HG03378 (cell line): ENCODE measurements around the gene PMVK.

Experiments
- ATAC-seq: cut with Tn5 transposase; IDR thresholded peaks from one replicate; pipeline ENCODE4 v1.9.1; 2021; ENCODE audit warnings: mild to moderate bottlenecking, moderate library complexity; ENCODE audit not compliant: unreplicated experiment

PMVK gene

DNA sequence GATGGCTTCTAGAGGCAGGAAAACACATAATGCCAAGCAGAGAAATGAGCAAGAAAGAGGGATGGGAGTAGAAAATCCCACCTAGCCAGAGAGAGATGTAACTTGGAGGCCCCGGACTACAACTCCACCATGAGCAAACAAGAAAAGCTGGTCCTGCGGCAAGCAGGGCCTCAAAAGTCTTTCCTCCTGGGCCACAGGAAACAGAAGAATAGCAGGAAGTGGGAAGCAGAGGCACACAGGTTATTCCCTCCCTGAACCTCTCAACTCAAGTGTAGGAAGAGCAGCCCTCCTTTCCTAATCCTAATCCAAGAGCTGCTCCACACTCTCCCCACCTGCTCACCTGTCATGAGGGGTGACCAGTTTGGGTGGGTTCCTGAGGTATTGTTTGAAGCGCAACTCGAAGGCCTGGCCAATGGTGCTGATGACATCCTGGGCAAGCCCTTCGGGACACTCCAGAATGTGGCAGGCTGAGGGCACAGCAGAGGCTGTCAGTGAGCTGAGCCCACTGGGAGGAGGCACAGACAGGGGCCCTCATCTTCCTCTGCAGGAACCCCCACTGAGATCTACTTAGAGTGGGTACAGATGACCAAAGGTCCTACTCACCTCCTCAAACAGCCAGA lies 30.9 kb upstream of the PMVK start:
- ATAC-seq, result no peak

DNA sequence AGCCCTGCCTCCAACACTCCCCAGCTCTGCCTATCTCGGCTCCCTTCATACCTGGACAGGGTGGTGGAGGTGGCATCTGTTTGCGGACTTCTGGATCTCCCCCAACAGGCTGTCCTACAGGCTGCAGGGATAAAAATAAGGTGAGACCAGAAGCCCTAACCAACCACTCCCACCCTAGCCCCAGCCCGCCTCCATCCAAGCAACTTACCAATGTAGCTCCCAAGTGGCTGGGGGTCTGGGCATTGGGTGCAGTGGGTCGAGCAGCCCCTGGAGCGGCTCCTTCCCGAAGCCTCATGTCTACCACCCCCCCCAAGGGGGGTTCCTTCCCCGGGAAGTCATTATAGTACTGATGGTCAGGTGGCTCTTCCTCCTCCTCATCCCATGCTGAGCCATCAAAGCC lies 29.6 kb upstream of the PMVK start:
- no peak for ATAC-seq

DNA sequence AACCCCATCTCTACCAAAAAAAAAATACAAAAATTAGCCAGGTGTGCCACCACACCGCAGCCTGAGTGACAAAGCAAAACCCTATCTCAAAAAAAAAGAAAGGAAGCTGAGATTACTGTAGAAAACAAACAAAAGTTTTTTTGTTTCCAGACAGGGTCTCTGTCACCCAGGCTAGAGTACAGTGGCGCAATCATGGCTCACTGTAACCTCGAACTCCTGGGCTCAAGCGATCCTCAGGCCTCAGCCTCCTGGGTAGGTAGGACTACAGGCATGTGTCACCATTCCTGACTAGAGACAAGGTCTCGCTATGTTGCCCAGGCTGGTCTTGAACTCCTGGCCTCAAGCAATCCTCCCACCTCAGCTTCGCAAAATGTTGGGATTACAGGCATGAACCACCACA lies 27.8 kb upstream of the PMVK start:
- ATAC-seq, result no peak

DNA sequence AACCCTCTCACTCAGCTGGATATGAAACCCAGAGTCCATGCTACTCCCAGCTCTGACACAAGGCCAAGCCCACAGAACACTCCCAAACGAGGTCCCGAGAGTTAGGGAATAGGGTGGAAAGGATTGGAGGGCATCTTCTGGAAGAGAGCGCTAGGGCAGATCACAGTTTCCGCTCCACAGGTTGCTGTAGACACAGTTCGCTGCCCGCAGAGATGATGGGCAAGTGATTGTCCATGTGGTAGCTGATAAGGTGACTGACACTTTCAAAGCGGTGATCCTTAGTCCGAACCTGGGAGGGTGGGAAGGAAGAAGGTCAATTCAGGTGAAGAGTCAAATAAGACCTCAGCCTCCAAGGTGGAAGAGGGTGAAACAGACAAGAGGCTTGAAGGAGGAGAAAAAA lies 27.1 kb upstream of the PMVK start:
- no peak for ATAC-seq

DNA sequence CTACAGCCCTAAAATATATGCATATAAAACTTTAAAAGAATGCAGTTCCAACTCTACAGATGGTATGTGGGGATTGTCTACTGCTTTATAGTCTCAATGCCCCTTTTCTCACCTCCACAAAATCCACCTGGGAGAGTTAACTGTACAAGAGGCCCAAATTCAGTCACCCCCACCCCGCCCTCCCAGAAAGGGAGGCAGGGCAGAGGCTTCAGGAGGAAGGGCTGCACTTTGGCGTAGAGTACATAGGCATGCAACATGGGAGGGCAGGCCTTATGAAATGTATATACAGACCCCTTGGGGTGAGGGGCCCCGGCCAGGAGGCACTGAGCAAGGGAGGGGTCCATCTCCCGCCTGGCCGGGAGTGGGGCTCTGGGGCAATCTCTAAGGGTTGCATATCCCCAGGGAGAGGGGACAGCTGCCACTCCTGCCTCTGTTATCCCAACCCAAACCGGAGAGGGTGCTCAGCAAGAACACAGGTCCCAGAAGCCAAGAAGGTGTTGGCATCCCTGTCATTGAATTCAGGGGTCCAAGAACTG lies 26.3 kb upstream of the PMVK start:
- ATAC-seq, result no peak

DNA sequence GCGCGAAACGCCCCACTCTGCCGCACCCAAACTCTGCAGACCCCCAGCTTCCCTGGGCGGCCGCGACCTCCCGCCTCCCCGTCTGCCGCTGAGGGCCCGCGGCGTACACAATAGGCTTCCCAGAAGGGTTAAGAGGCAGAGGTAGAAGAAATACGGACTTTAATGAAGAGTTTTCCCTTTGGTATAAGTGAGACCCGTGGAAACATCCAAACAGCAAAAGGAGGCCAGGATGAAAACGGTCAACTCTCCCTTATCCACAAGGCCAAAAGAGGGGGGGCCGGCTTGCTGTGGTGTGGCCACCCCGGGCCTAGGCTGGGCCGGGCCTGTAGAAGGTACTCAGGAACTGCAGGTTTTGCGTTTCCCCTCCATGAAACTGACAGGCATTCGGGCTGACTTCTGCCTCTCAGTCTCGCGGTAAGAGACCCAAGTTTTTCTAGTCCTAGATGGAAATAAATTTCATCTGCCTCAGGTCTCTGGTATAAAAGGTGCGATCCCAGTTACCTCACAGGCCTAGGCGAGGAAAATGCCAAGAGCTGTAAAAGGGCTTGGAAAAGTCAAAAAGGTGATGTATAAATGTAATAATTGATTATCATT lies 25.7 kb upstream of the PMVK start:
- peak; percentile 15 for ATAC-seq

DNA sequence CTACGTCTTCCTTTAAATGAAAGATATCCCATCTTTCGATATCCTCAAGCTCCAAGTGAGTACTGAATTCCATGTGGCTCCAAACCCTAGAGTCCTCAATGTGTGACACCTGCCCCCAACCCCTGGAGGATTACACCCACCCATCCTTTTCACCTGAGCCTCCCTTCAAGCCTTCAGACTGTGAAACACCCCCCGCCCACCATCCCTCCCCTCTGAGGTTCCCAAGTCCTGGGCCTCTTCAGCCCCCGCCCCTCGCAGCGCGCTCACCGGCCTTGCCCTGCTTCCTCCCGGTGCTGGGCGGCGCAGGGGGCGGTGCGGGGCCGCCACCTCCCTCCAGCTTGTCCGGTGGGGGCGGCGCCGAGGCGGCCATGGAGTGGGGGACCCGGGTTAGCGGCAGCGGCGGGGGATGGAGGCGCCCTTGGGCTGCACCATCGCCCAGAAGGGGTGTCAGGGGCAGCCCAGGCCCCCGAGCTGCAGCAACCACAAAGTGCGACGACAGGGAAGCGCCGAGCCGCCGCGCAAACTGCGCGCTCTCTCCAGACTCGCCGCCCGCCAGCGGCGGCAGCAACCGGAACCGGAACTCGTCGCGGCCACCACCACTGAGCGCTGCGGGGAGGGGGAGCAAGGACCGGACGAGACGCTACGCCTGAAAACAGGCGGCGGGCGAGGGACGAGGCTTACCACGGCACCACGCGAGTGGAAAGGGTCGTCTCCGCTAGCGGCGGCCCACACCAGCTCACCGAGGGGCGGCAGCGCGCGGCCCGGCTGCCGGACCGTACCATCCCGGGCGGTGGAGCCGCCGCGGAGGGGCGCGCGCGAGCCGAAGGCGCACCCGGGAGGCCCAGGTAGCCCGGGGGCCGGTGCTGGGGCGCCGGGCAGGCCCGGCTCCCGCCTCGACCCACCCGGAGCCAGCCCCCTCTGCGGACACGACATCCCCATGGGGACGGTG lies 25.0 kb upstream of the PMVK start, which contains the start of gene PYGO2:
Gene PYGO2, minus strand, starts transcription at position 576 of the 949 bp plus-strand sequence. Its CDS starts 206 bp downstream, at position 370.
- ATAC-seq, result peak; percentile 54

DNA sequence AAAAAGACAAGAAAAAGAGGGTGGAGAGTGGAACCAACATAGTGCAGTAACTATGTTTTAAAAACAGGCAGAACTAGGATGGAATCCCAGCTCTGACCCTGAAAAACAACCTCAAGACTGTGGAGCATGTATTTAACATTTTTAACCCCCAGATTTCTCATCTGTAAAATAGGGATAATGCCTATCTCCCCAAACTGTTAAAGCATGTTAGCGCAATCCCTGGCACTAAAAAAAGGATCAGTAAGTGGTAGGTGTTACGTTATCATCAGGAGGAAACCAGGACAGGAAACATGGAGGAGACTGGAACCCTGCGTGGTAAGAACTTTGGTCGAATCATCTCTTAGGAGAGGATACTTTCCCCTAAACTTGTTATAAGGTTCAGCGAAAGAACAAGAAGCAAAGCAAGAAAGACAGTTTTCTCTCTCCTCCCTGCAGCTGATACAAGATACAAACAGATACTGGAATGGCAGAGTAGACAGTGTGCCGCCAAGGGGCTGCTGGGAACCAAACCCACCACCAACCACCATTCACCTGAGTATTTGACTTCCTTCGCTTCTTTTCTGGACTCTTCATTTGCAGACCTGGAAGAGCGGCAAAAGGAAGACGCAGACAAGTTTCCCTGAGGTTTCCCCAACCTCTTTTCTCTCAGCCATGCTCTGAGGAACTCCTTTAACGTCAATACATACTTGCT lies 24.1 kb upstream of the PMVK start:
- no peak for ATAC-seq

DNA sequence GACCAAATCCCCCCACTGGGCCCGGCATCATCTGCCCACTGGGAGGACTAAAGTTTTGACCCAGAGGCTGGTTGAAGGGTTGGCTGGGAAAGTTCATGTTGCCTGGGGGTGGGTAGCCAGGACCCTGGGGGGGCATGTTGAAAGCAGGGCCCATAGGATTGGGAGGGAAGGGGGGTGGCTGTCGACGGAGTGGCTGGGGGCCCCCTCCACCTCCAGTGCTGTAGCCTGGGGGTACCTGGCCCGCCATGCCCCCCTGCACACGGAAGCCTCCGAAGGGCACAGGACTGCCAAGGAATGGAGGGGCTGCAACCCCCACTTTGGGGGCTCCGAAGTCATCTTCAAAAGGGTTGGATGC lies 22.9 kb upstream of the PMVK start:
- ATAC-seq, result no peak

DNA sequence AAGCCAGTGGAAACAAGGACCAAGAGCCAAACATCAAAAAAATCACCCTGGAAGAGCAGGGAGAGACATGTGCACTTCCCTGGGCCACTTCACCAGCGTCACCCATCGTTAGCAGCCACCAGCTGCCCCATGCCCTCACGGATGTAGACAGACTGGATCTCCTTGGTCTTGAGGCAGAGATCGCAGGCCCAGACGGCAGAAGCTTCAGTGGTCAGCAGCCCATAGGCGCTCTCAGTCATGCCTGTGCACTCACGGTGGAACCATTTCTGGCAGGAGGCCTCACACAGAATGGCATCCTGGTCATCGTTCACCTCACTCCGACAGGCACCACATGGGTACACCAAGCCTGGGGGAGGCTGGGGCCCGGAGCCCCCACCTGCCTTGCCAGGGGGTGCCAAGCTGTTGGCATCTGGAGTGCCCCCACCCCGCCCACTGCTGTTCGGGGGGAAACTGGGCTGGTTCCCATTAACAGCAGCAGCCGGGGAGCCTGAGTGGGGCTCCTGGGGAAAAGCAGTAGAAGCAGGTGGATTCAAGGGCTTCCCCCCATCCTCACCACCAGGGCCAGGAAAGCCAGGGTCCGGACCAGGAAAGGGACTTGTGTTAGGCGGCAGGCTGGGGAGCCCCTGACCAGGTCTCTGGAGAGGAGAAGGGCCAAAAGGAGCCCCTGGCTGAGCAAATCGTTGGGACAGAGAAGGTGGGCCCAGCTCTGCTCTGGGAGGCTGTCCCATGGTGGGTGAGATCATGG lies 22.3 kb upstream of the PMVK start:
- no peak for ATAC-seq

DNA sequence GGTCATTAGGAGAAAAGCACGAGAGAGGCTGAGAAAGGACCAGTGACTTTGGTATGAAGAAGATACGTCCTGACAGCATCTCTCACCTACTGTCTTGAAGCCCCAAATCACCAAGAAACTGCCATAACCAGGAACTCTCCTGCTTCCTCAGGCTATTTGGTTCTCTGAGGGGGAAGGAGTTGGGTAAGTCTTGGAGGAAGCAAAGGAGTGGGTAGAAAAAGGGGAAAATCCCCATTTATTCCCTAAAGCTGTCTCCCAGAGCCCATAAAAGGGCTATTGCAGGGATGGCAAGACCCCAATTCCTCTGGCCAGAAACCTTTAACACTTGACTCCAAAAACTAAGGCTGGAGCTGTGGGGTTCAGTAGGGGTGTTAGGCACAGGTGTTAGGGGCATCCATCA lies 21.5 kb upstream of the PMVK start:
- ATAC-seq, result no peak

DNA sequence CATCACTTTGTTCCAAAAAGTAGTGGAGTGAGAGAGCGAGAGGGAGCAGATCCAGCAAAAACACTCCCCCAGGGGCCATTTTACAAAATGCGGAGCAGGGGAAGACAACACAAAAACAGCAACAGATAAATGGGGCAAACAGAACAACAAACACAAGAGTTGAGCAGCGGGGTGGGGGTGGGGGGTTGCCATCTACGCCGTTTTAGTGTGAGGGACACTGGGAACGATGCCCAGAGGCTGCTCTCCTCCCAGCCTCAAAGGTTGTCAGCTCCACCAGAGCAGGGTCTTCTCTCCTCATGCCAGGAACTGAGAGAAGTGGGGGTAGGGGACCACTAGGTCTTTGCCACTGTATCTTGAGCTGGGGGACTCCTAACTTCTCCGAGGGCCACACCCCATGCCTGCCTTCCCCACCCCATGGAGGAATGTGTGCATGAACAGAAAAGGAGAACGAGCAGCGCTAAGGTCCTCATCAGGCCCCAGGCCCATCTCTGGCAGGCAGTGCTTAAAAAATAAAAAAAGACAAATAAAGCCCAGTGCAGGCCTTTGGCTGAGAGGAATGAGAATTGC lies 20.7 kb upstream of the PMVK start:
- ATAC-seq, result no peak

DNA sequence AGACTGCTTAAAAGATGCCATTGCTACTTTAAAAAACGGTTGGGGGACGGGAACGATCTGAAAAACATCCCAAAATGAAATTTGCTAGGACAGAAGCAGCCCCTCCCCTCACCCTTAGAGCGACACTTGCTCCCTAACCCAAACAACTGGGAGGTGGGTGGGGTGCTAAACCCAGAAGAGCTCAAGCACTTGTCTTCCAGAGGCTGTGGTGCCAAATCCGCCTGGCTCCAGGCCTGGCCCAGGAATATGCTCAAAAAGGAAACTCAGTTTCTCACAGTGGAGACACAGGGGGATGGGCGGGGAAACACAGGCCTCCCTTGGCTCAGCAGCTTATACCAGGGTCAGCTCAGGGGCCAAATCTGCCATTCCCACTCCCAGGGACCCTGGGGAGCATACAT lies 20.0 kb upstream of the PMVK start:
- no peak for ATAC-seq

DNA sequence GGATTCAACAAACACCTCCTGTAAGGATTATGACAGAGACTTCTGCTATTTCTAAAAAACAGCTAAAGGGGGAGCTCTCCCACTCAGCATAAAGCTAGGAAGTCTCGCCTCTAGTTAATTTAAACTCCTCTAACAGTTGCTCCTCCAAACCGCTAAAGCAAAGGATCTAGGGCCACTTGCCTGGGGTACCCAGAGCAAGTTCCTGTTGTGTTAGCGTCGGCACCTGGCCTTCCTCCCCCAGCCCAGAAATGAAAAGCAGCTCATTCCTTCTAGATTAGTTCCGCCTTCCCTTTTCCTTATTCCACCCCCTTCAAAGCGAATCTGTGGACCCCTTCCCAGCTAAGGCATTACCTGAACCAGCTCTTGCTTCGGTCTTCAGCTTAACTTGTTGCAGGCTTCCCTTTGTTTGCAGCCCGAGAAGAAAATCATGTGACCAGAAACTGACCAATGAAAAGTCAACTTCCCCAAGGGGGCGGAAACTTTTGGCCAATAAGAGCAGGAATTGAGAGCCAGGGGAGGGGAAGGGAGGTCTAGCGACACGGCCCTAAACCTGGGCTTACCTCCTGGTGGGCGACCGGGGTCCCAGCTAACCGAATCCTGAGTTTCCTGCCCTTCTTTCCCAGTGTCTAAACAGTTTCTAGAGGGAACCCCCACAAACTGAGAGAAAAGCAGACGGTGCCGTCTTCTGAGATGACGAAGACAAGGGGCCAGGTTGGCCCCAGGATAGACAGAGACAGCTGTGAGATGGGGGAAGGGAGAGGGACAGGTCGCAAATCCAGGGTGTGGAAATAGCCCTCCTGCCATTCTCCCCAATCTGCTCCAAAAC lies 19.4 kb upstream of the PMVK start, which contains the start of gene PBXIP1:
Gene PBXIP1, minus strand, starts transcription at position 382 of the 826 bp plus-strand sequence. CDS start 2,378 bp downstream, outside the sequence.
- ATAC-seq, result peak; percentile 43

DNA sequence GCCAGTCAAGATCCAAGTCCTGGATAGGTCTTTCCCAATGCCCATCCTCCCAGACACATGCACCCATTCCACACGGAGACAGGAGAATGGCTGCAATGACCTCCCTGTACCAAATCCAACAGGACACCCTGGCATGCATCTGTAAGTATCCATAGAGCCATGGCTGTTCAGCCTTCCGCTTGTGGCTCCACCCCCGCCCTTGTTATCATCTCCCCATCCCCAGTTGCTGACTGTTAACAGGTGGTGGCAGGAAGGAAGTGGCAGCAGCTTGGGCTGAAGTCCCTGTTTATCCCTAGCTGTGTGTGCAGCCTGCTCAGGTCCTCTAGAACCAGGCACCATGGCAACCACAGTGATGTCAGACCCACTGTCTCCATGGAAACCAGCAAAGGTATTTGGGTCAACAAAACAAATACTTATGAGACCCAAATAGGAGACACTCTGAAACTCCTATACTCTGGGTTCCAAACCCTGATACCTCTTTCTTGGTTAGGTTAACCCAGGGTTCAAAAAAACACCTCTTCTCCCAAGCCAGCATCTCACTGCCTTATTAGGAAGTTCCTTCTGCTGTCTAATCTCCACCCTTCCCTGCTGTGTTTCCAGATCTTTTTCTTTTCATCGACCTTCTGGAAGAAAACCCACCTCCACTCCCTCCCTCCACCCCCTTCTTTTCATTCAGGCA lies 18.7 kb upstream of the PMVK start:
- ATAC-seq, result peak; percentile 53

DNA sequence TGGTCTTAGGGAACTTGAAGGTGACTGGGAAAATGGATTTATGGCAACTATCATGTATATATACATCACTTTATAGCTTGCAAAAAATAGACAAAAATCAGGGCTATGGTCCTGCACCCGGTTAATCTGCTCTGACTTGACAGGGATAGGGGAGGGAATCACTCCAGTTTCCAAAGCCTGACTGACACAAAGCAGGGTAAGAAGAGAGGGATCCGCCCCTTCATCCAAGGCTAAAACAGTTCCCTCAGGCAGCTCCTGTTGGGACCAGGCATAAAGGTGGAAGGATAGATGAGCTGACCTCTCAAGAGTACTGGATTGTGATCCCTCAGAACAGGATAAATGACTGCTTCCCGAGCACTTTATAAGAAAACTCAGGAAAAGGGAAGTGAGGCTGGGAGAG lies 18.0 kb upstream of the PMVK start:
- no peak for ATAC-seq

DNA sequence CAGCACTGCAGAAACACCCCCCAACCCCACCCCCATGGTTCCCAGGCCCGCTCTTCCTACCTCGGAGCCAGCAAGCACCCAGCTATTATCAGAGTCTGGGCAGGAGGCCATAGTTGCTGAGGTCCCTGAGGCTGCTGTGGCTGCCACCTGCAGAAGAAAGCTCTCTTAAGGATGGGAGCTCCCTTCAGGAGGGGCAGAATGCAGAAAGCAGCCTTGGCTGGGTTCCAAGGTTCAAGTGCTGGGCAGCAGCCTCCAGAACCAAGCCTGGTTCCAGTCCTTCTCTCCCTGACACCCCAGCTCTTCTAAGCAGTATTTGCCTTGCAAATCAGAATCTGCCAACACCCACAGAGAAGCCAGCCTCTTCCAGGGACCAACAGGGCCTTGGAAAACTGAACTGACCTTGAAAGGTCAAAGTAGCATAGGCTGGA lies 17.1 kb upstream of the PMVK start:
- no peak for ATAC-seq

DNA sequence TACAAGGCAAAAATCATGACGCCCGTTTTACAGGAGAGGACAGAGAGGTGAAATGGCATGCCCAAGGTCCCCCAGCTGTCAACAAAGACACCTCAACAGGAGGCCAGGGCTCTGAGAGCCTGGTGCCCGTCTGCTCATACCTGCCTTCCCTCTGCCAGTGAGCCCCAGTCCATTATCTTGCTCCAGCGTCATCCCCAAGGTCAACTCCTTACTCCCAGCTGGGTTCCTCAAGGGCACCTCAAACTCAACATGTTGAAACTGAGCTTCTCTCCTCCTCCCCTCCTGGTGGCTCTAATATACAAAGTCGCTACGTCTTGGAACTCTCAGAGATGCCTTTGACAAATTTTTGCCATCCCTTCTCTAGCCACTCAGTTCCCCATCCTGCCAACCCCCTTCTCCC lies 16.1 kb upstream of the PMVK start:
- ATAC-seq, result no peak
